DND-41 (cell line): Measurements from ENCODE around the gene TMED4.

Experiments used
- EZH2 ChIP-seq: IDR thresholded peaks from 3 replicates; pipeline ENCODE4 v1.6.1; 2012; ENCODE audit warnings: borderline replicate concordance, low read depth, mild to moderate bottlenecking, moderate library complexity, low read length, inconsistent platforms; ENCODE audit not compliant: severe bottlenecking
- TF ChIP-seq, protein P1 (sequence below): IDR thresholded peaks from 2 replicates; pipeline ENCODE4 v1.5.1; 2012; ENCODE audit warnings: borderline replicate concordance, low read length, moderate library complexity, mild to moderate bottlenecking; ENCODE audit not compliant: poor library complexity, severe bottlenecking; ENCODE audit errors: extremely low read depth

DNA sequence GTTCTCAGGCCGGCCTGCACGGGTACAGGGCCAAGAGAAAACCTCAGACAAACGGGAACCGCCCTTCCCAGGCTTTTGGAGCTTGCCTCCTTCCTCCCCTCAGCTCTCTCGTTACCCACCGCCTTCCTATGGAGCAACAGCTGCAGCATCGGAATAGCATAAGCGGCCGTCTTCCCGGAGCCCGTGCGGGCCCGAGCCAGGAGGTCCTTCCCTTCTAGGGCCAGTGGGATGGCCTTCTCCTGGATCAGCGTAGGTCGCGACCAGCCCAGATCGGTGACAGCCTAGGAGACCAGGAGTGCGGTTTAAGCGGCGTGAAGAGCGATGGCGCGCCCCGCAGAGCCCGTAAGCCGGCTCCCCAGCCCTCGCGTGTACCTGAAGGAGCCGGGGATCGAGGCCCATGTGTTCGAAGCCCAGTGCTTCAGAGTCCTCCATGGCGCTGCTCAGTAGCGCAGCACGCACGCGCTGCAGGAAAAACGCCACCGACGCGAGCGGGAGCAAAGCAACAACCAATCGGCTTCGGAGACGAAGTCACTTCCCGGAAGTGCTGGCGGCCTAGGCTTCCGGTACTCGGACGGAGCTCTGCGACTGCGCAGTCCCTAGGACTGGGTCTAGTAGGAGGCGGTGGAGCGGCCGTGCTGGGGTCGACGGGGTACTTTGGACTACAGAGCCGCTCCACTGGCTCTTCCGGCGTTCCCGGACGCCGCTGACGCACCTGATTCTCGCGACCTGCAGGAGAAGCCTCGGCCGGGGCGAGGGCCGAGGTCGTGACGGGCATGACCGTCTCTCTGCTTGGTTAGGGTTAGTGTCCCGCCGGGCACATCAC is 8.4 kb downstream of the TMED4 start, which contains the start of gene DDX56:
- TF ChIP-seq, protein P1, sequence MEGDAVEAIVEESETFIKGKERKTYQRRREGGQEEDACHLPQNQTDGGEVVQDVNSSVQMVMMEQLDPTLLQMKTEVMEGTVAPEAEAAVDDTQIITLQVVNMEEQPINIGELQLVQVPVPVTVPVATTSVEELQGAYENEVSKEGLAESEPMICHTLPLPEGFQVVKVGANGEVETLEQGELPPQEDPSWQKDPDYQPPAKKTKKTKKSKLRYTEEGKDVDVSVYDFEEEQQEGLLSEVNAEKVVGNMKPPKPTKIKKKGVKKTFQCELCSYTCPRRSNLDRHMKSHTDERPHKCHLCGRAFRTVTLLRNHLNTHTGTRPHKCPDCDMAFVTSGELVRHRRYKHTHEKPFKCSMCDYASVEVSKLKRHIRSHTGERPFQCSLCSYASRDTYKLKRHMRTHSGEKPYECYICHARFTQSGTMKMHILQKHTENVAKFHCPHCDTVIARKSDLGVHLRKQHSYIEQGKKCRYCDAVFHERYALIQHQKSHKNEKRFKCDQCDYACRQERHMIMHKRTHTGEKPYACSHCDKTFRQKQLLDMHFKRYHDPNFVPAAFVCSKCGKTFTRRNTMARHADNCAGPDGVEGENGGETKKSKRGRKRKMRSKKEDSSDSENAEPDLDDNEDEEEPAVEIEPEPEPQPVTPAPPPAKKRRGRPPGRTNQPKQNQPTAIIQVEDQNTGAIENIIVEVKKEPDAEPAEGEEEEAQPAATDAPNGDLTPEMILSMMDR: no peak
- TF ChIP-seq EZH2: no peak
